Gastrocnemius medialis (tissue), 4 donors: ENCODE measurements around the gene CDH3.

Source experiments
- POLR2A ChIP-seq, 2 donors: fragments of 450-650 bp; IDR thresholded peaks; one replicate each; pipeline ENCODE4 v1.6.1; 2017; ENCODE audit warnings: antibody characterized with exemption in 2 of 2, mild to moderate bottlenecking in 2 of 2, moderate library complexity in 2 of 2
- TF ChIP-seq, protein P1 (sequence below), 5 experiments: fragments of 450-650 bp in 3 of 5; fragments of 200-600 bp in 2 of 5; sonication (generic) in 2 of 5; IDR thresholded peaks in 4 of 5; conservative IDR thresholded peaks in 1 of 5; 1 replicate in 4 of 5; 2 replicates in 1 of 5; pipeline ENCODE4 v1.5.1; 2016 to 2019; ENCODE audit warnings: antibody characterized with exemption in 5 of 5, mild to moderate bottlenecking in 3 of 5, moderate library complexity in 3 of 5

DNA sequence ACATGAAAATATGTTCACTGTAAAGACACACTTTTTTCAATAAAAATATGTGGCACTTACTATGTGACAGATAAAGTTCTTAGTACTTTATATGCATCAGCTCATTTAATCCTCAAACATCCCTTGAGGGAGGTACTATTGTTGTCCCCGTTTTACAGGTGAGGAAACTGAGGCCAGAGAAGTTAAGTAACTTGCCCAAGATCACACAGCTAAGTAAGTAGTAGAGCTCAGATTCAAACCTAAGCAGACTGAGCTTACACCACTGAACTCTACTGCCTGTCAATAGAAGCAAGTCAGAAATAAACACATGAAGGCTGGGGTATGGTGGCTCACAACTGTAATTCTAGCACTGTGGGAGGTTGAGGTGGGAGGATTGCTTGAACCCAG, 13.9 kb downstream of the CDH3 start:
- TF ChIP-seq, protein P1, sequence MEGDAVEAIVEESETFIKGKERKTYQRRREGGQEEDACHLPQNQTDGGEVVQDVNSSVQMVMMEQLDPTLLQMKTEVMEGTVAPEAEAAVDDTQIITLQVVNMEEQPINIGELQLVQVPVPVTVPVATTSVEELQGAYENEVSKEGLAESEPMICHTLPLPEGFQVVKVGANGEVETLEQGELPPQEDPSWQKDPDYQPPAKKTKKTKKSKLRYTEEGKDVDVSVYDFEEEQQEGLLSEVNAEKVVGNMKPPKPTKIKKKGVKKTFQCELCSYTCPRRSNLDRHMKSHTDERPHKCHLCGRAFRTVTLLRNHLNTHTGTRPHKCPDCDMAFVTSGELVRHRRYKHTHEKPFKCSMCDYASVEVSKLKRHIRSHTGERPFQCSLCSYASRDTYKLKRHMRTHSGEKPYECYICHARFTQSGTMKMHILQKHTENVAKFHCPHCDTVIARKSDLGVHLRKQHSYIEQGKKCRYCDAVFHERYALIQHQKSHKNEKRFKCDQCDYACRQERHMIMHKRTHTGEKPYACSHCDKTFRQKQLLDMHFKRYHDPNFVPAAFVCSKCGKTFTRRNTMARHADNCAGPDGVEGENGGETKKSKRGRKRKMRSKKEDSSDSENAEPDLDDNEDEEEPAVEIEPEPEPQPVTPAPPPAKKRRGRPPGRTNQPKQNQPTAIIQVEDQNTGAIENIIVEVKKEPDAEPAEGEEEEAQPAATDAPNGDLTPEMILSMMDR (IDR thresholded peaks at IDR 0.05 in 4 of 5, conservative IDR thresholded peaks at IDR 0.05 in 1 of 5) = no peak
- no peak for TF ChIP-seq POLR2A (IDR thresholded peaks at IDR 0.05)
